HG03175 (cell line): Measurements from ENCODE around the gene RHBDF2.
"Not testable (repeated sequence)": the region's sequence is repeated elsewhere in the genome, so short reads cannot be mapped to it uniquely, and the experiment has no call there.

Source experiments
- ATAC-seq: cut with Tn5 transposase; IDR thresholded peaks from one replicate; pipeline ENCODE4 v1.9.1; 2021; ENCODE audit warnings: mild to moderate bottlenecking, moderate library complexity; ENCODE audit not compliant: unreplicated experiment

Gene RHBDF2

GRCh38 chr17:76538281-76538931 lies 37.2 kb upstream of the RHBDF2 start:
- ATAC-seq = no peak

GRCh38 chr17:76537578-76538280 lies 36.5 kb upstream of the RHBDF2 start, which contains the start of gene CYGB:
Gene CYGB, minus strand, starts transcription at chr17:76537709. Its CDS starts 167 bp downstream, at chr17:76537542.
- ATAC-seq = no peak

GRCh38 chr17:76537288-76537577 lies 36.0 kb upstream of the RHBDF2 start:
- ATAC-seq = no peak

- ATAC-seq = no peak
These were observed 35.5 kb upstream of the RHBDF2 start for GRCh38 chr17:76536511-76537287.

- ATAC-seq = no peak
These were observed 34.7 kb upstream of the RHBDF2 start for GRCh38 chr17:76535788-76536510.

- no peak for ATAC-seq
These were observed 33.9 kb upstream of the RHBDF2 start for GRCh38 chr17:76534831-76535732.

GRCh38 chr17:76533640-76534359 lies 32.6 kb upstream of the RHBDF2 start:
- ATAC-seq = not testable (repeated sequence)

GRCh38 chr17:76532072-76532651 lies 30.9 kb upstream of the RHBDF2 start:
- no peak for ATAC-seq

- ATAC-seq = no peak
These were observed 30.3 kb upstream of the RHBDF2 start for GRCh38 chr17:76531486-76532038.

GRCh38 chr17:76530811-76531485 lies 29.7 kb upstream of the RHBDF2 start:
- no peak for ATAC-seq

GRCh38 chr17:76530095-76530723 lies 29.0 kb upstream of the RHBDF2 start:
- no peak for ATAC-seq

- no peak for ATAC-seq
These were observed 28.2 kb upstream of the RHBDF2 start for GRCh38 chr17:76529224-76530094.

GRCh38 chr17:76528528-76529223 lies 27.5 kb upstream of the RHBDF2 start:
- ATAC-seq = no peak

- peak; percentile 59 for ATAC-seq
These were observed 26.9 kb upstream of the RHBDF2 start for GRCh38 chr17:76528156-76528527.

GRCh38 chr17:76527430-76528111 lies 26.3 kb upstream of the RHBDF2 start:
- peak; percentile 50 for ATAC-seq

GRCh38 chr17:76527016-76527415 lies 25.8 kb upstream of the RHBDF2 start:
- ATAC-seq = not testable (repeated sequence)
